ENCODE measurements around the gene TTC7B.

Gene TTC7B

DNA sequence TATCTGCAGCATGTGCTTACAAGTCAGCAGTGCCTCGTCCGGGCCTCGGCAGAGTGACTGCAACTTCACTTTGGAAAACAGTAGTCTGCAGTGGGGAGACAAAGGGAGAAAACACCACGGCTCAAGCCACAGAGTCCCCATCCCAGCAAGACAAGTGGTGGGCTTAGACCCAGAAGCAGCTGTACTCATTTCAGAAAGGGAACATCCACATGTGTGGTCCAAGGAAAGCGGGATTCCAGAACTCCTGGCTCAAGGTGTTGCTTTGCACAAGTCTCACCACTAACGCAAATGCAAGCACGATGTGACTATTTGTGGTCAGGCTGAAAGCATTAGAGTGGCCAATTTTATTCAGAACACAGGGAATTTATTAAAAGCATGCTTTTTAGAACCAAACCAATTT lies 198.3 kb downstream of the TTC7B start:
- DNase-seq (ENCODE audit: low spot score), result no peak

GRCh38 chr14:90616881-90617280 lies 199.3 kb downstream of the TTC7B start:
- no peak for DNase-seq (ENCODE audit: low spot score)

- no peak for DNase-seq (ENCODE audit: low spot score)
These were observed 199.9 kb downstream of the TTC7B start for GRCh38 chr14:90616313-90616712.

- no peak for DNase-seq (ENCODE audit: low spot score)
These were observed 200.6 kb downstream of the TTC7B start for GRCh38 chr14:90615517-90616060.

- DNase-seq (ENCODE audit: low spot score), result peak; percentile 79
These were observed 201.3 kb downstream of the TTC7B start for GRCh38 chr14:90614696-90615516.

DNA sequence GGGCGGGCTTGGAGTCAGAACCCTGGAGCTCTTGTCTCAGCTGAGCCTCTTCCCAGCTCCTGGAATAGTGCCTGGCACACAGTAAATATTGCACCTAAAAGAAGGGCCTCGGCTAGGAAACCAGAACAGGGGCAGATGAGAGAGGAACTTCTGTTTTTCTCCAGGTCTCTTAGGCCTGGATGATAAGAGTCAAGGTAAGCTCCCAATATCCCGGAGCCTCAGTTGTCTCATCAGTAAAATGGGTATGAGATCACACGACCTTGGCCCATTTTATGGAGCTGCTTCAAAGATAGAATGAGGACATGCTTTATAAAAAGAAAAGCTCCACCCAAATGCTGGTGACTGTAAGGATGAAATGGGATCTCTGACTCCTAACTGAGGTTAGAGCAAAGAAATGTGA lies 202.2 kb downstream of the TTC7B start:
- no peak for DNase-seq (ENCODE audit: low spot score)

GRCh38 chr14:90613453-90613852 lies 202.8 kb downstream of the TTC7B start:
- DNase-seq (ENCODE audit: low spot score), result no peak

- no peak for DNase-seq (ENCODE audit: low spot score)
These were observed 203.4 kb downstream of the TTC7B start for GRCh38 chr14:90612801-90613200.

DNA sequence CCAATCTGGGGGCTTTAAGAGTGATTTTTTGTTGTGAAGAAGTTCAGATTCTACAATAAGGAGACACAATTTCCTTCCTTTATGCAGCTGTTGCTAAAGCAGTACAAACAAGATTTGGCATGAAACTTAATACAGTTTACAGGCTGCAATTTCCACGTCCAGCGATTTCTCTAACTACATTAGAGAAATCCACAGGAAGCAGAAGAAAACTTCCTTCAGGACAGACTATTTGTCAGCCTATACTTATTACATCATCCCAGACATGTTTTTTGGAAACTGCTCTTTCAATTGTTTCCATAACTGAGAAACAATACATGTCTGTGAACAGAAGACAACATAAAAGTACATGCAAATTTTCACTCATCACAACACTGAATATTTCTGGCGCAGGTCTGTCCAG lies 204.3 kb downstream of the TTC7B start:
- DNase-seq (ENCODE audit: low spot score), result no peak

DNA sequence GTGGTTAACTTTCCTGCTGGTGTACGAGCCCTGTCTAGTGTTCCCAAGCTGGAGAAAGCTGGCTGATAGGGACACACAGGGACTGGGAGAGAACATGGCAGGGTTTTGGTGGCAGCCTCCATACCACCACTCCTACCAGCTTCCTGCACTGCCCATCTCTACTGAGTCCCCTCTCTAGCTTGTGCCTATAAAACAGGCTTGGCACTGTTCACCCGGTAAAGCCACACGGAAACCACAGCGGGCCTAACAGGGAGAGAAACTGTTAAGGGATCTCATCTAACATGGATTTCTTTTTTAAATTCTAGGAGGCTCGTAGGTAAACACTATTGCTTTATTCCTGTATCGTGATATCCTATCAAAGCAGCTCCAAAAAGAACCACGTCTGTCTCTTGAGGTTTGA lies 204.7 kb downstream of the TTC7B start:
- DNase-seq (ENCODE audit: low spot score), result no peak

DNA sequence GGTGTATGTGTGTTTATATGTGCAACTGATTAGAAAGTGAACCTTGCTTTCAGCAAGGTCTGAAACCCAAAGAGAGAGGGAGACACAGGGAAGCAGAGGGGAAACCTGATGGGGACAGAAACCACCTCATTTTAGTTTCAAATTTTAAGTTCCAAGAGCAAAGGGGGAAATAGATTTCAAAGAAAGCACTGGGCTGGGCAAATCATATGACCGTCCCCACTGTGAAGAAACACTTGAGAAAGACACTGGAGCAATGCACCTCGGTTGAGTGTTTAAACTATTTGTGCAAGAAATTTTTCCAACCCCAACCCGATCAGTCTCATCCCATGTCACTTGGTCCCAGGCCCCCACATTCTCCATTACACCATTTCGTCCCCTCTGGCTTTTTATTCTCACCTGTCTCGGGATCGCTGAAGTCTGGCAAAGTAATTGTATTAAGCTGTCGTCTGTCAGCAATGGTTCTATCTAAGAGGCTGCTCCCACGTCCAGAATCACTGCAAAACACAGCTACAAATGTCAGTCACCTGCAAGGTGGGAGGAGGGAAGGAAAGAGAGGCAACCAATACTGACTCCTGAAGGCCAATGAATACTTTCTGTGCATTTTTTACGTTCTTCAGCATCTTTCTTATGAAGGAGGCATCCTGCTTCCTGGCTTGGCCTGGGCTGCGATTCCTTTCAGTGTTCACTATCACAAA lies 205.7 kb downstream of the TTC7B start:
- DNase-seq (ENCODE audit: low spot score), result no peak

DNA sequence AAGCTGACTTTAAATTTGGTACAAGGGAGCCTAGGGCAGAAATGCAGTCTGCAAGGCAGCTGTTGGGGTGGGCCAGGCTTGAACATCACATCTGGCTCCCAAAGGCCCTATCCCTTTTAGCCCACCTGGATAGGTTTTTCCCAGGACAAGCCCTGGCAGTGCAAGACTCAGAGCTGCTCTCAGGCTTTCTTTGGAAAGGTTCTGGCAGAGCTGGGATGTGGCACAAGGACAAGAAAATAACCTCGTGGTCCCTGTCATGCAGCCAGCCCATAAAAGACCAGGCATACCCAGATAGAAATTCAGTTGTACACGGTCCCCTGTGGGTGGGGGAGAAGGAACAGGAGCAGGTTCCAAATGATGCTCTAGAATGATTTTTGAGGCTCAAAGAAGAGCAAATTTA lies 206.9 kb downstream of the TTC7B start:
- DNase-seq (ENCODE audit: low spot score), result peak; percentile 85

DNA sequence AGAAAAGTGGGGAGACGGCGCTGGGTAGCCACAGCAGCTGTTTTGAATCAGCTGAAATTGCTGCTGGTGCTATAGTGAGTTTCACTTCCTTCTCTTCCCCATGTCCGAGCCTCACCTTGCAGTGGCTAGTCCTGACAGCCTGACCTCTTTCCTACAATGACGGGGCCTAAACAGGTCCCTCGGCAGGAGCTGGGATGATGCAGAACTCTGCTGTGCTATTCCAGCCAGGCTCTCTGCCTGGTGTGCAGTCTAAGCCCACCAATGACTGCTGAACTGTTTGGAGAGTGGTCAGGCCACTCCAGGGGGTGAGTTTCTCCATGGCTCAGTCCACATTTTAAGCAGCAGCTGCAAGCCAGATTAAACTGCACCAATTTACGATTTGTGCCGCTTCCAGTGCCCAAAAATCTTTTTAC lies 207.3 kb downstream of the TTC7B start:
- no peak for DNase-seq (ENCODE audit: low spot score)

- no peak for DNase-seq (ENCODE audit: low spot score)
These were observed 207.9 kb downstream of the TTC7B start for GRCh38 chr14:90608281-90608680.

DNA sequence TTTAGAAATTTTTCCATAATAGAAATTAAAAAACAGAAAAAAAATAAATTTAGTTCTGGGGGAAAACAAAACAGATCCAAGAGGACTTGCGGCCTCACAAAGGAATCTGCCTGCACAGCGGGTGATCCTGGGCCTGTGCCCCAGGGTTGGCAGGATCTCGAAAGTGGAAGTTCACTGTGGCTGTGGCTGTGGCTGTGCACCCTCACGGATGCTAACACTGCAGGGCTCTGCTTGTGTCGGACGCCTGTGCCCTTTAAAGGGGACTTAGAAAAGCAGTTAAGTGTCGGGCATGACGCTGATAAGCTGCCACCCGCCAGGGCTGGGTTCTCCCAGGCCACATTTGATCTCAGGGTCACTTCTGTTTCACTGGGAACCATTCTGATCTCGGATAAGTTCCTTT lies 209.1 kb downstream of the TTC7B start:
- peak; percentile 92 for DNase-seq (ENCODE audit: low spot score)

- no peak for DNase-seq (ENCODE audit: low spot score)
These were observed 209.8 kb downstream of the TTC7B start for GRCh38 chr14:90606434-90606833.

- DNase-seq (ENCODE audit: low spot score), result no peak
These were observed 210.8 kb downstream of the TTC7B start for GRCh38 chr14:90605430-90605829.

GRCh38 chr14:90604356-90604755 lies 211.9 kb downstream of the TTC7B start:
- no peak for DNase-seq (ENCODE audit: low spot score)

- DNase-seq (ENCODE audit: low spot score), result no peak
These were observed 212.4 kb downstream of the TTC7B start for GRCh38 chr14:90603841-90604240.

DNA sequence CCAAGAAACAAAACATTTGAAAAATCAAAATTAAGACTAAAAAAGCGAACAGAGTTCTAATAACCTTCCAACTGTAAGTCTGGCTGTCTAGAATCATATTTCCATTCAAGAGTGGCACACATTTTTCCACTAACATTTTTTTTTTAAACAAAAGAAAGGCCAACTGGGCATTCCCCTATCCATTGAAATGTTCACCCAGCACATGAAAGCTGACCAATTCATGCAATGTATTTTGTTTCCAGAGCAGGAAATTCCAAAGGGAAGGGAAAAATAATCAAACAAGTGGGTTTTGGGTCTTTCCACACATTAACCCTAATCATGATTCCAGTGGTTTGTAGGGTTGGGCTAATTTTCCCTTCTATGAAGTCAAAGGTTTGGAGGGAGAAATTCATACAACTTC lies 212.9 kb downstream of the TTC7B start:
- DNase-seq (ENCODE audit: low spot score), result no peak

- peak; percentile 70 for DNase-seq (ENCODE audit: low spot score)
These were observed 214.0 kb downstream of the TTC7B start for GRCh38 chr14:90602088-90602687.

- DNase-seq (ENCODE audit: low spot score), result no peak
These were observed 214.7 kb downstream of the TTC7B start for GRCh38 chr14:90601563-90601962.

DNA sequence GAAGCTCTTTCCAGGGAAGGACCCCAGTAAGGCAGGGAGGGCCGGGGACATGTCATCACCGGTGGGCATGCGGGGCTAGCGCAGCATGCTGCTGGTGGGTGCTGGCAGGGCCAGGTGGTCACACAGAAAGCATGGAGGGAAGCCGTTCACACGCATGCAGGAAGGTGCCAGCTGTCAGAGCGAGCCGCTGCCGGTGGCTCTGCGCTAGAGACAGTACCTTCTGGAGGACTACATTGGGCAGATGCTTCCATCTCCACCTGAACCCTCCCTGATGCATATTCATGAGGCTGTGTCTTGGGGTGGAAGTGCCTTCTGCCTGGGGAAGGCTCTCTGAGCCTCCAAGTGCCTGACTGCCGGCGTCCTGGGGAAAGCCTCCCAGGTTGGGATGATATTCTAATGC lies 215.6 kb downstream of the TTC7B start:
- DNase-seq (ENCODE audit: low spot score), result peak; percentile 55
